Upper lobe of left lung (tissue), 4 donors: ENCODE results near the gene DCANP1.

Source experiments
- CTCF ChIP-seq, 6 experiments: fragments of 450-650 bp in 4 of 6; fragments of 200-600 bp in 2 of 6; sonication (generic) in 2 of 6; IDR thresholded peaks; one replicate each; pipeline ENCODE4 v1.5.1; 2016 to 2019; ENCODE audit warnings: antibody characterized with exemption in 6 of 6
- POLR2AphosphoS5 ChIP-seq, 2 donors: sonication (generic); formaldehyde crosslinking; IDR thresholded peaks; one replicate each; pipeline ENCODE4 v1.5.1; 2017; ENCODE audit warnings: antibody characterized with exemption in 2 of 2

- no peak for TF ChIP-seq CTCF (IDR thresholded peaks at IDR 0.05)
- TF ChIP-seq POLR2AphosphoS5 (IDR thresholded peaks at IDR 0.05) = no peak
Observed at GRCh38 chr5:135399794-135400542, 47.2 kb downstream of the DCANP1 start.
